ENCODE data around the gene GUCY1A1.

DNA sequence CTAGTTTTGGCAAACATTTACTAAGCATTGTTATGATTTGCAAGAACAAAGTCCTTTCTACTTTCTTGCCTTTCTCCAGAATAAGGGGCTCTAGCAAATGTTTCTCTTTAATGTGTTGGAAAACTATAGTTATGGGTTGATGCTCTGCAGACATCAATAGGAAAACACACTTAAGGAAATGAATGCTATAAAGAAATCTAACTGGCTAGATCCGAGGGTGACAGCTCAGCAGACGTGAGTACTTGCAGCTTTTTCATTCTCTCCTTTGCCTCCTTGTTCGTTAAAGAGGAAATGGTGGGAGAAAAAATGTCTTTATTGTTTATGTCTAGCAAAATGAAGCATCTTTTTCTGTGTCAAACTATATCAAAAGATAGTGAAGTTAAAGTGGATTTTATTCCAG lies 98.5 kb downstream of the GUCY1A1 start:
- TF ChIP-seq, protein P1, sequence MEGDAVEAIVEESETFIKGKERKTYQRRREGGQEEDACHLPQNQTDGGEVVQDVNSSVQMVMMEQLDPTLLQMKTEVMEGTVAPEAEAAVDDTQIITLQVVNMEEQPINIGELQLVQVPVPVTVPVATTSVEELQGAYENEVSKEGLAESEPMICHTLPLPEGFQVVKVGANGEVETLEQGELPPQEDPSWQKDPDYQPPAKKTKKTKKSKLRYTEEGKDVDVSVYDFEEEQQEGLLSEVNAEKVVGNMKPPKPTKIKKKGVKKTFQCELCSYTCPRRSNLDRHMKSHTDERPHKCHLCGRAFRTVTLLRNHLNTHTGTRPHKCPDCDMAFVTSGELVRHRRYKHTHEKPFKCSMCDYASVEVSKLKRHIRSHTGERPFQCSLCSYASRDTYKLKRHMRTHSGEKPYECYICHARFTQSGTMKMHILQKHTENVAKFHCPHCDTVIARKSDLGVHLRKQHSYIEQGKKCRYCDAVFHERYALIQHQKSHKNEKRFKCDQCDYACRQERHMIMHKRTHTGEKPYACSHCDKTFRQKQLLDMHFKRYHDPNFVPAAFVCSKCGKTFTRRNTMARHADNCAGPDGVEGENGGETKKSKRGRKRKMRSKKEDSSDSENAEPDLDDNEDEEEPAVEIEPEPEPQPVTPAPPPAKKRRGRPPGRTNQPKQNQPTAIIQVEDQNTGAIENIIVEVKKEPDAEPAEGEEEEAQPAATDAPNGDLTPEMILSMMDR (IDR thresholded peaks at IDR 0.05): no peak
- TF ChIP-seq POLR2A (IDR thresholded peaks at IDR 0.05) (no peak), EP300 (IDR thresholded peaks at IDR 0.05) (no peak), POLR2AphosphoS5 (IDR thresholded peaks at IDR 0.05) (no peak)

Measured in sigmoid colon (tissue), 4 donors.